Fibroblast of skin of left quadriceps (primary cell): ENCODE measurements around the gene LECT2.

Experiments used
- DNase-seq, 2 experiments: peaks; one replicate each; pipeline ENCODE4 v3.0.0-alpha.2; 2013; ENCODE audit warnings: low read depth in 2 of 2

The LECT2 gene

DNA sequence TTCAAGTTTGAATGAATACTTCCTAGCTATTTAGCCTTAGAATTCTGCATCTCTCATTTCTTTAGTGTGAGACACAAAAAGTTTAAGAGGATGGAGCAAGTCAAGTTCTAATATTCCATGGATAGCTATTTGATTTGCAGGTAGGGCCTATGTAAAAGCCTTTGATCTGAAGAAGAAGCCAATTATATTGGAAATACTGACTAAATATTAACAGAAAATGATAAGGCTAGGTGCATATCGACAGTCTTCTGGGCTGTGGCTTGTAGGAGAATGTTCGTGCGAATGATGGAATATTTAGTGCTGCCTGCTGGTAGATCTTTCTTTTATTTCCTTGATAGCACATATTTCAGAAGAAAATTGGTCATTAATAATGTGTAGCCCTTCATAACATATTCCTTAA is at the start of gene LECT2:
Gene LECT2, minus strand, starts transcription at position 85 of the 400 bp plus-strand sequence. CDS start 150 bp downstream, outside the sequence.
- no peak for DNase-seq

- peak; percentile 81 to 82 for DNase-seq
These were observed 49.7 kb upstream of the LECT2 start for GRCh38 chr5:136004436-136004835.

DNA sequence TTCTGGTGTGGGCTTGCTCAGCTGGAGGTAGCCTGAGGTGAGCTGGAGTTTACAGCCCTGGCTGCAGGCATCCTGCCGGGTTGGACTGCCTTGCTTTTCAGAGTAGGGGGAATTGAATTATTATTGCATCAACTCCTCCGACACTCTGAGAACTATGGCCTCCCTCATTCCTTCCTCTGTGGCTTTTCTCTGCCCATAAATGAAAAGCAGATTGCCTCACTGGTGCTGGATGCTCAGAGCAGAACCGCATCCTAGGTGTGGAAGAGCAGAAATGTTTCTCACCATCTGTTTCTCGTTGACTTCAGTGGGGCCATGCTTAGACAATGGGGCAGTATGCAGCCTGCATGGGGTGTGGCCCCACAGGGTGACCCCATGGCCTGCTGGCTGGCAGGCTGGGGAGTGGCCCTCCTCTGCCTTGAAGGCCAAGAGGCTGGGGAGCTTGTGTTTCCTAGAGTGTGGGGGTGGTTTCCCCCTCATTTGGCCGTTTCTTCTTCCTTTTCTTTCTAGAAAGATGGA is 46.7 kb upstream of the LECT2 start:
- DNase-seq, result peak; percentile 97

GRCh38 chr5:136000932-136001331 is 46.1 kb upstream of the LECT2 start:
- DNase-seq, result no peak

GRCh38 chr5:136000147-136000546 is 45.4 kb upstream of the LECT2 start:
- no peak for DNase-seq

DNA sequence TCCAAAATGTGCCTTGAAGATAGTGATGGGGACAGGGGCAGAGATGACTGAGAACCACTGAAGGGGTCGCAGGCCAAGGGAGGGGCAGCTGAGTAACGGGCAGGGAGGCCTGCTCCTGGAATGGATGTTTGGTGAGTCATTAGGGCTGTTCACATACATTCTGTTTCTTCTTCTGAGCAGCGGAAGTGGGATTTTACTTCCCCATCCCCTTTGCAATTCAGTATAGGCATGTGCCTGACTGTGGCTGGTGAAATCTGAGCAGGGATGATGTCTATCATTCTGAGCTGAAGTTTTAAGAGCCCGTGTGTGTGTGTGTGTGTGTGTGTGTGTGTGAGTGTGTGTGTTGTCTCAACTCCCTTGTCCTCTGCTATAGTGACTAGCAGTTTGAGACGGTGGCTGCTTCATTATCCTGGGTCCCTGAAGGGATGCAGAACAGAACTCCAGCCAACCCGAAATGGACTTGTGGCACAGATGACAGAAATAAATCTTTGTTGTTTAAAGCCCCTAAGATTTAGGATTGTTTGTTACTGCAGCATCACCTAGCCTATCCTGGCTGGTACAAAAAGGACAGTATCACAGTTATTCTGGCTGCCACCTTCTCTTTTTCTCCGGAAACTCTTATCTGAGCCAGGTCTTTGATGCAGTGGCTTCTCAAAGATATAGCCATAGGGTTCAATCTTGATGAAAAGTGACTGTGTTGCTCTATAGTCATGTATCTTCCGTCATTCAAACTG is 44.8 kb upstream of the LECT2 start:
- DNase-seq, result peak; percentile 91 to 92

DNA sequence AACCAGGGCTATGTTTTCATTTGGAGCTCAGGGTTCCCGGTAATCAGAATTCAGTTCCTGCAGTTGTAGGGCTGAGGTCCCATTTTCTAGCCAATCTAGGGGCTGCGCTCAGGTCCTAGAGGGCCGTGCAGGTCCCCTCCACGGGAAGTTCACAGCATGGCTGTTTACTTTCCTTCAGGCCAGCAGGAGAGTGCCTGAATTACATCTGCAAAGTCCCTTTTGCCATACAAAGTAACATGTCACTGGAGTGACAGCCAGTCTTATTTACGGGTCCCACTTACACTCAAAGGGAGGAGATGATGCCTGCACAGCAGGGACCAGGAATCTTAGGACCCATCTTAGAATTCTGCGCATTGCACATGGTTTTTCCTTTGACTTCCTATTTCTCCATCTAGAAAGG is 44.1 kb upstream of the LECT2 start:
- DNase-seq, result no peak

DNA sequence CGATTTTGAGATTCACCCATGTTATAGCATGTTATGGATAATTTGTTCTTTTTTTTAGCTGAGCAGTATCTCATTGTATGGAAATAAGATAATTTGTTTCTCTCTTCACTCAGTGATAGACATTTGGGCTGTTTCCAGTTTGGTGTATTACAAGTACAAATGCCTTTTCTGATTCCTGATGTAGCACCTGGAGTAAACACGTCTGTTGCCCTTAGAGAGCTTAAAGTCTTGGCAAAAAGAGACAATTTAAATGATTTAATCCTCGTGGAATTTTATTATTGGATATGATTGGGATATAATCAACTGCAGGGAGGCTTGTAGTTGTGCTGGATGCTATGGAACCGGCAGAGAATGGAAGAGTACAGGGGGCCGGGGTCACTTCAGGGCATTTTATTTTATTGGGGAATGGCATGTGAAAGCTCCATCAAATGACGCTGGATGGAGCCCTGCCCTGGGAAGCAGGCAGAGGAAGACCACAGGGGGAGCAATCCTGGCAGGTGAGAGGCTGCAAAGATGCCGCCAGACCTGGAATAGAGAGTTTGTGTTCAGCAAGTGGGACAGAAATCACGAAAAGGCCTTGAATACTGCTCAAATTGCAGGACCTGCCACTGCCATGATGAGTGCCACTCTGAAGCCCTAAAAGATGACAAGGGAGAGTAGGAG is 43.0 kb upstream of the LECT2 start:
- DNase-seq, result no peak

GRCh38 chr5:135996611-135997010 is 41.8 kb upstream of the LECT2 start:
- no peak for DNase-seq

- no peak for DNase-seq
These were observed 41.2 kb upstream of the LECT2 start for GRCh38 chr5:135995976-135996375.

DNA sequence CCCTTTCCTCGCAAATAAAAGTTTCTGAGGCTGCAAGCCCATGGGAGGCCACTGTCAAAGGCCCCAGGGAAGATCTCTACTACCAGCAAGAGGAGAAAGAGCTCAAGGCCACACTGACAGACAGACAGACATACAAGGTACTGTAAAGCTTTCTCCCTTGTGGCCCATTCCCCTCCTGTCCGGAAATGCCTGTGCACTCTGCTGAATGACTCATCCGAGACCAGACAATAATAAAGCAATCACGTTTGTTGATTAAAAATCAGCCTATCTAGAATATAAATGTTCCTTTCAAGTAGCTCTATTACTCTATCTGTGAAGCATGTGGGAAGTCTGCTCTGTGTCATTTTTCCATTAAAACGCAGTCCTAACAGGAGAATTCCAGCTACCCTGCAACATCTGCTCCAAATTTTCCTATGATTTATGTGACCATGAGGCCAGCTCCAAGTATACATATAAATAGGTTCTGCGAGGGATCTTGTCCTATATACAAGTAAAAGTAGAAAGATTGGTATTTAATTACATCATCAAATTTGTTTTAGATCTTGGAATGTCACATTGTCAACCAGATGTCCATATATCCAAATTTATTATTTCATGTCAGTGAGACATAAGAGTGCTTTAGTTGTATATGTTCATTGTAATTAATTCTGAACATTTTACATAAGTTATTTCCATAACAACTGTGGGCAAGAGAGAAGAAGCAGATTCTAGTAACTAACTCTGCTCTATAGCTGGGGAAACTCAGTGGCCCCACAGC is 39.3 kb upstream of the LECT2 start:
- DNase-seq, result peak; percentile 99

DNA sequence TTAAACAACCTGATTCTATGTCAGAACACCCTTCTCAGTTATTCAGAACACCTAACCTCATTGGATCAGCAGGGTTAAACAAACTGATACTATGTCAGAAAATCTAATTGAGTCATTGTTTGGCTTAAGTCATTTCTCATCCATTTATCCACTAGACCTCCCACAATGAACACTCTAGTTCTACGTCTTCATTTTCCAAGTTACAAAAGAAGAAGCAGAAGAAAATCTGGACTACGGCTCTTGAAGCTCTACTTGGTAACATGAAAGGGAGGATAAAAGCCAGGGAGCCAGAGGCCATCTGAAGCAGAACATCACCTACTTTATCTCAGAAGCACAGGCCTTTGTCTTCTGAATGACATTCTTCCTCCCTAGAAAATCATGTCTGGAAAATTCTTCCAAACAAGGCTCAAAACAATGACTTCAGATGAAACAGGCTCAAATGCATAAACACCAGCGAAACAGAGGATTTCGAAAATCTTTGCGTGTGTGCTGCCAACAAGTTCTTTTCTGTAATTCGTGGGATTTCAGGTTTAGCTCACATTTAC is 38.6 kb upstream of the LECT2 start:
- DNase-seq, result no peak

- DNase-seq, result no peak
These were observed 36.6 kb upstream of the LECT2 start for GRCh38 chr5:135991429-135991828.

- no peak for DNase-seq
These were observed 35.9 kb upstream of the LECT2 start for GRCh38 chr5:135990528-135991255.

DNA sequence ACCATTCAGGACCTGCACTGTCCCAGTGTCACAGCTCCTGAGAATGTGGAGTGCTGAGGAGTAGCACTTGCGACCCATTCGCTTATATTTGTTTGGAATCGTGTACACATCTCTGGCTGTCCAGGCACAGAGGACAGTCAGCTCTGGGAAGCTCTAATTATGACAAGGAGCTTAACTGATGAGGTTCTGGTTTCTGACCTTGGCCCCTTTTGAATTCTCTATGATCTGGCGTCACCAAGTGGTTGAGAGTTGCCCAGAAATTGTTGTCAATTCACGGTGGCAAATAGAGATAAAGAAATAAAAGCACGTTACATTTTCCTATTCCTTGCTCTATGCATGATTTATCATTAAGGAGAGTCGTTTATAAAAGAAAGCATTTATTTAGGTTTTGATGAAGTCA is 34.9 kb upstream of the LECT2 start:
- no peak for DNase-seq

DNA sequence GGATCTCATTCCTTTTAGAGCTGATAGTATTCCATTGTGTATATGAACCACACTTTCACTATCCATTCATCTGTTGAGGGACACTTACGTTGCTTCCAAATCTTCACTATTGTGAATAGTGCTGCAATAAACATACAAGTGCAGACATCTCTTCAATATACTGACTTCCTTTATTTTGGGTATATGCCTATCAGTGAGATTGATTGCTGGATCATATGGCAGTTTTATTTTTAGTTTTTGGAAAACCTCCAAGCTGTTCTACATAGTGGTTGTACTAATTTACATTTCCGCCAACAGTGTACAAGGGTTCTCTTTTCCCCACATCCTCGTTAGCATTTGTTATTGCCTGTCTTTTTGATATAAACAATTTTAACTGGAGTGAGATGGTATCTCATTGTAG is 33.8 kb upstream of the LECT2 start:
- DNase-seq, result no peak

- no peak for DNase-seq
These were observed 32.2 kb upstream of the LECT2 start for GRCh38 chr5:135986891-135987401.

DNA sequence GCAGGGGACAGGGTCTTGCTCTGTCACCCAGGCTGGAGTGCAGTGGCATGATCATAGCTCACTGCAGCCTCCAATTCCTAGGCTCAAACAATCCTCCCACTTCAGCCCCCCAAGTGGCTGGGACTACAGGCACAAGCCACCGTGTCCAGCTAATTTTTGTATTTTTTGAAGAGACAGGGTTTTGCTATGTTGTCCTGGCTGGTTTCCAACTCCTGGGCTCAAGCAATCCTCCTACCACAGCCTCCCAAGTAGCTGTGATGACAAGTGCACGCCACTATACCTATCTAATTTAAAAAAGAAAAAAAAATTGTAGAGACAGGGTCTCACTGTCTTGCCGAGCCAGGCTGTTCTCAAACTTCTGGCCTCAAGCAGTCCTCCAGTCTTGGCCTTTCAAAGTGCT is 31.6 kb upstream of the LECT2 start:
- DNase-seq, result no peak

GRCh38 chr5:135985951-135986350 is 31.2 kb upstream of the LECT2 start:
- no peak for DNase-seq

DNA sequence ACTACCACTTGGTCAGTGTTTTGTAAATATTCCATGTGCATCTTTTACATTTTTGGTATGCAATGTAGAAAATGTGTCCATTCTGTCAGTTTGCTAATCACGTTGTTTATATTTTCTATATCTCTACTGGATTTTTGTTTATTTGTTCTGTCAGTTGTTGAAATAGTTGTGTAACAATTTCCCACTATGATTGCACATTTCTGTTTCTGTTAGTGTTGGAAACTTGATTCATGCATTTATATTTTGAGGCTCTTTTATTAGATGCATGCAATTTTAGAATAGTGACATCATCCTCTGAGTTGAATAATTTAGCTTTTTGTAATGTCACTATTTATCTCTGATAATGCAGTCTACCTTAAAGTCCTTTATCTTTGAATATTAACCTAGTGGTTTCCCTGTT is 25.8 kb upstream of the LECT2 start:
- no peak for DNase-seq

- DNase-seq, result peak; percentile 89 to 91
These were observed 24.7 kb upstream of the LECT2 start for GRCh38 chr5:135979510-135979909.
